ENCODE data around the gene CBX8. TPM values are rescaled to one million over a fixed set of nuclear protein-coding genes. Genes with fewer than 3 reads are reported as not detected.

Gene CBX8
- total RNA-seq, 1 donor from 2014 or later = 23.1 TPM

DNA sequence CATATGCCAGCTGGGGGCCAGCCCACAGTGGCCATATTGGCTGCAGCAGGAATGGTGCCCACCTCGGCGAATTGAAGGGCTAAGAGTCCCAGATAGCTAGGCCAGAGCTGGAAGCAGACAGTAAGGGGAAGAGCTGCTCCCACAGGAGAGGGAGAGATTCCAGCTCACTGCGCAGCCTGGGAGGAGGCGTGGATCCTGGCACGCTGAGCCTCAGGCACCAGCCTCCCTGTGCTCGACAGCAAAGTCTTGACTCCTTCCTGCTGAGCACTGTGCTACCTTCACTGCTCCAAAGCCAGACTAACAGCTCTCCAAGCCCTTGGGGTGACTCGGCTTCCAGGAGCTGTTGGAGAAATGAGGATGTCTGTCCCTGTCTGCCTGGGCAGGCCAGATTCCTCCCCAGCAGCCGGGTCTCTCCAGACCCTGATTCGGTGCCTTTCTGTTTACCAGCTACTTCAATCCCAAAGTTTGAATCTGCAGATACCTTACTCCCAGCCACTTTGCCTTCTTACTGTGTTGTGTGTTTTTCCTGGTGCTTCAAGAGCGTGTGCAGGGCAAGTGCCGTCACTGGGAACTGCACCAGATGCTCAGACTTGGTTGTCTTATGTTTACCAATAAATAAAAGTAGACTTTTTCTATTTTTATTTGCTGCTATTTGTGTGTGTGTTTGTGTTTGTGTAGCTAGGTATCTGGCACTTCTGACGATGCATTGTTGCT, 9.8 kb downstream of the CBX8 start:
- Mint-ChIP-seq H3K36me3 (ENCODE audit: insufficient read depth) (peaks cover 12% of the 10 kb centered on the region), H3K27me3 (peaks cover 37% of the 10 kb centered on the region), H3K4me3 (ENCODE audit: low read depth) (no peak overlapping the region)

DNA sequence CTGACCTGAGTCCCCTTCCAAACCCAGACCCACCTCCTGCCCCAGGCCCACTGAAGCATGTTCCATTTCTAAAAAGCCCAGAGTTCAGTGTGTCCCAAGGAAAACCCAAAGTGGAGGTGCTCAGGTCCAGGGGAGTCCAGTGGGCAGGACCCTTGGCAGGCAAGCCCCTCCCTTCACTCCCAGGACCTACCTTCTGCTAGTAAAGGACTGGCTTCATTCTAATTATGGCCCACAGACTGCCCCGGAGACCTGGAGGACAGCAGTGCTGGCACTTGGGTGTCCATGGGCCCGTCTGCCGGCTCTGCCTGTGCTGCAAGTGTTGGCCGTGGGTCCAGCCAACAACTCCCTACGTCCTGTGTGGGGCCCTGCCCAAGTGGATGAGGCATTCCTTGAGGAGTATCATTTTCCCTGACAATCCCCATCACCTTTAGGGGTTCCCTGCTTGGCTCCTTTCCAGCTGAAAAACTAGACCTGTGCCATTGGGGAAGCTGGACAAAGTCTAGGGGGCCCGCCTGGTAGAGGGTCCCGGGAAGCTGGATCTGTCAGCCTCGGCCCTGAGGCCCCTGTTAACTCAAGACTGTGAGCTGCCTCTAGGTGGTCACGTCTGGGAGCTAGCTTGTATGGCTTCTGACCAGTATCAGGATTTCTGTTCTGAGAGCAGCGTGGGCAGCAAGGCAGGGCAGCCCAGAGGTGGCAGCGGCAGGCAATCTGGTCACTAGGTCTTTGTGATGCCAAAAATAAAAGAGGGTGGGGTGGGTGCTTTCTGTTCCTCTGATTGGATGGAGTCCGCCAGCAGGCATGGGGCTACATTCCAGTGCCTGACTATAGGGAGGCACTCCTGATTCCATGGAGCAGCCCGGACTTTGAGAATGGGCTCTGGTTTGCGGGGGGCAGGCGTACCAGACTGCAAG, 10.7 kb downstream of the CBX8 start:
- peaks cover 19% of the 10 kb centered on the region for H3K36me3 Mint-ChIP-seq (ENCODE audit: insufficient read depth)
- no peak overlapping the region for H3K4me3 Mint-ChIP-seq (ENCODE audit: low read depth)
- H3K27me3 Mint-ChIP-seq = peaks cover 33% of the 10 kb centered on the region
- no peak overlapping the region for H3K27ac Mint-ChIP-seq
- peaks cover 13% of the 10 kb centered on the region for H3K4me1 Mint-ChIP-seq (ENCODE audit: low read depth)
- no peak for DNase-seq (ENCODE audit: low spot score, unreplicated experiment)
- TF ChIP-seq, protein P1, sequence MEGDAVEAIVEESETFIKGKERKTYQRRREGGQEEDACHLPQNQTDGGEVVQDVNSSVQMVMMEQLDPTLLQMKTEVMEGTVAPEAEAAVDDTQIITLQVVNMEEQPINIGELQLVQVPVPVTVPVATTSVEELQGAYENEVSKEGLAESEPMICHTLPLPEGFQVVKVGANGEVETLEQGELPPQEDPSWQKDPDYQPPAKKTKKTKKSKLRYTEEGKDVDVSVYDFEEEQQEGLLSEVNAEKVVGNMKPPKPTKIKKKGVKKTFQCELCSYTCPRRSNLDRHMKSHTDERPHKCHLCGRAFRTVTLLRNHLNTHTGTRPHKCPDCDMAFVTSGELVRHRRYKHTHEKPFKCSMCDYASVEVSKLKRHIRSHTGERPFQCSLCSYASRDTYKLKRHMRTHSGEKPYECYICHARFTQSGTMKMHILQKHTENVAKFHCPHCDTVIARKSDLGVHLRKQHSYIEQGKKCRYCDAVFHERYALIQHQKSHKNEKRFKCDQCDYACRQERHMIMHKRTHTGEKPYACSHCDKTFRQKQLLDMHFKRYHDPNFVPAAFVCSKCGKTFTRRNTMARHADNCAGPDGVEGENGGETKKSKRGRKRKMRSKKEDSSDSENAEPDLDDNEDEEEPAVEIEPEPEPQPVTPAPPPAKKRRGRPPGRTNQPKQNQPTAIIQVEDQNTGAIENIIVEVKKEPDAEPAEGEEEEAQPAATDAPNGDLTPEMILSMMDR (IDR thresholded peaks at IDR 0.05; ENCODE audit: unreplicated experiment) = no peak
- H3K9me3 Mint-ChIP-seq (ENCODE audit: low read depth) = no peaks in the 10 kb centered on the region

More for the DNA sequence above, 9.8 kb downstream of the CBX8 start:
- Mint-ChIP-seq H3K9me3 (ENCODE audit: low read depth) (no peaks in the 10 kb centered on the region), H3K4me1 (ENCODE audit: low read depth) (peaks cover 13% of the 10 kb centered on the region), H3K27ac (no peak overlapping the region)
- no peak for DNase-seq (ENCODE audit: low spot score, unreplicated experiment)
- TF ChIP-seq, protein P1 (IDR thresholded peaks at IDR 0.05; ENCODE audit: unreplicated experiment) = no peak

DNA sequence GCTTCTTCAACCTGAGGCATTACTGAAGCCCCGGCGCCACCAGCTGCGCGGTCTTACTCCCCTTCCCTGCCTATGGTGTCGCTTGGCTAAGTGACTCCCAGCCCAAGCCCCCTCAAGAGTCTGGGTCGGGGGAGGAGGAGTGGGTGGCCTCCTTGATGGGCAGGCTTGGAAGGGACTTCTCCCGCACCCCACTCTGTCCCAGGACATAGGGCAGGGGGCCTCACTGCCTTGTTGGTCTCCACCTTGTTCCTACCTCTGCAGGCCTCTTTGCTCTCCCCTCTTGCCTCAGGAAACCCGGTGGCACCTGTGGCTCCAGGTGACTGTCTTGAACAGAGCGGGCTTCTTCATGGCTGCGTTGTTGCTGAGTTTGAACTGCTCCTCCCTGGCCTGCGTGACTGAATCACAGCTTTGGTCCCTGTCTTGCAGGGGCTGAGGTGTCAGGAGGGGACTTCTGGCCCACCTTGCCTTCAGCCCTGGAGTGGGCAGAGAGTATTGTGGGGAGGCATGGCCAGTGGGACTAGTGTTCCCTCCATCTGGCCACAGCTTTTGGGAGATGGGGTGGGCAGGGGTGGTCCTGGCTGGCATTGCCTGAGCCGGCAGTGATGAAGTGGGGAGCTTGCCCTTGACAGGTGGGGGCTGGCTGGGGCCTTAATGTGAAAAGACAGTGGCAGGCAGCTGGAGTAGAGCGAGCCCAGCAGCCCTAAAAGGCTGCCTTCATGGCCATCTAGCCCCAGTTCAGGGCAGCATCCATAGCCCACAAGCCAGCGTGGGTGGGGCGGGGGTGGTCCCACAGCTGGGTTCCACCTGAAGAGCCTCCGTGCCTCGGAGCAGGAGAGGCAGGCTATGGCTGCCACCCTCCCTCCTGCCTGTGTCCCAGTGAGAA, 11.6 kb downstream of the CBX8 start:
- H3K27me3 Mint-ChIP-seq = peaks cover 24% of the 10 kb centered on the region
- peaks cover 21% of the 10 kb centered on the region for H3K4me1 Mint-ChIP-seq (ENCODE audit: low read depth)
- H3K9me3 Mint-ChIP-seq (ENCODE audit: low read depth) = no peaks in the 10 kb centered on the region
- TF ChIP-seq, protein P1 (IDR thresholded peaks at IDR 0.05; ENCODE audit: unreplicated experiment) = no peak
- peaks cover 26% of the 10 kb centered on the region for H3K36me3 Mint-ChIP-seq (ENCODE audit: insufficient read depth)
- no peak overlapping the region for H3K27ac Mint-ChIP-seq
- no peak for DNase-seq (ENCODE audit: low spot score, unreplicated experiment)
- no peak overlapping the region for H3K4me3 Mint-ChIP-seq (ENCODE audit: low read depth)

DNA sequence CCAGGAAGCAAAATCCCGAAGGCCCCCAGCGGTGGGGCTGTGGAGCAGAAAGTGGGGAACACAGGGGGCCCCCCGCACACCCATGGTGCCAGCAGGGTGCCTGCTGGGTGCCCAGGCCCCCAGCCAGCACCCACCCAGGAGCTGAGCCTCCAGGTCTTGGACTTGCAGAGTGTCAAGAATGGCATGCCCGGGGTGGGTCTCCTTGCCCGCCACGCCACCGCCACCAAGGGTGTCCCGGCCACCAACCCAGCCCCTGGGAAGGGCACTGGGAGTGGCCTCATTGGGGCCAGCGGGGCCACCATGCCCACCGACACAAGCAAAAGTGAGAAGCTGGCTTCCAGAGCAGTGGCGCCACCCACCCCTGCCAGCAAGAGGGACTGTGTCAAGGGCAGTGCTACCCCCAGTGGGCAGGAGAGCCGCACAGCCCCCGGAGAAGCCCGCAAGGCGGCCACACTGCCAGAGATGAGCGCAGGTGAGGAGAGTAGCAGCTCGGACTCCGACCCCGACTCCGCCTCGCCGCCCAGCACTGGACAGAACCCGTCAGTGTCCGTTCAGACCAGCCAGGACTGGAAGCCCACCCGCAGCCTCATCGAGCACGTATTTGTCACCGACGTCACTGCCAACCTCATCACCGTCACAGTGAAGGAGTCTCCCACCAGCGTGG, 12.4 kb downstream of the CBX8 start:
- H3K9me3 Mint-ChIP-seq (ENCODE audit: low read depth) = no peaks in the 10 kb centered on the region
- peaks cover 29% of the 10 kb centered on the region for H3K4me1 Mint-ChIP-seq (ENCODE audit: low read depth)
- no peak overlapping the region for H3K4me3 Mint-ChIP-seq (ENCODE audit: low read depth)
- peaks cover 21% of the 10 kb centered on the region for H3K27me3 Mint-ChIP-seq
- H3K27ac Mint-ChIP-seq = no peak overlapping the region
- peaks cover 32% of the 10 kb centered on the region for H3K36me3 Mint-ChIP-seq (ENCODE audit: insufficient read depth)
- TF ChIP-seq, protein P1 (IDR thresholded peaks at IDR 0.05; ENCODE audit: unreplicated experiment) = no peak
- DNase-seq (ENCODE audit: low spot score, unreplicated experiment) = no peak

Measured in progenitor cell of endocrine pancreas (in vitro differentiated cells).